ENCODE results near the gene OR10T2.

DNA sequence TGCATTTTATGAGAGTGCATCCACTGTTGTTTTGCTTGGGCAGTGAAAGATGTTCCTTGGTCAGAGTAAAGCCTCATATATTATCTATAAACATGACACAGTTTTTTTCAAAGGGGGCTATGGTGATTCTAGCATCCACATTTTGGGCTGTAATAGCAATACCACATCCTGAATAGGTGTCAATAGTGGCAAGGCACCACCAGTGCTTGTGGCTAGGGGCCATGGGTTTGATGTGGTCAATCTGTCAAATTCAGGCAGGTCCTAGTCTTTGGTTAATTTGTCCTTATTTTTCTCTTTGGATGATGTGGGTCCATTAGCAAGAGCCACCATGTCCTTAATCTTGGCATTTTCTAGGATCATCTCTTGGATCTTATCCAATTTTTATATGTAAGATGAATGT, 32.5 kb downstream of the OR10T2 start:
- TF ChIP-seq, protein P1, sequence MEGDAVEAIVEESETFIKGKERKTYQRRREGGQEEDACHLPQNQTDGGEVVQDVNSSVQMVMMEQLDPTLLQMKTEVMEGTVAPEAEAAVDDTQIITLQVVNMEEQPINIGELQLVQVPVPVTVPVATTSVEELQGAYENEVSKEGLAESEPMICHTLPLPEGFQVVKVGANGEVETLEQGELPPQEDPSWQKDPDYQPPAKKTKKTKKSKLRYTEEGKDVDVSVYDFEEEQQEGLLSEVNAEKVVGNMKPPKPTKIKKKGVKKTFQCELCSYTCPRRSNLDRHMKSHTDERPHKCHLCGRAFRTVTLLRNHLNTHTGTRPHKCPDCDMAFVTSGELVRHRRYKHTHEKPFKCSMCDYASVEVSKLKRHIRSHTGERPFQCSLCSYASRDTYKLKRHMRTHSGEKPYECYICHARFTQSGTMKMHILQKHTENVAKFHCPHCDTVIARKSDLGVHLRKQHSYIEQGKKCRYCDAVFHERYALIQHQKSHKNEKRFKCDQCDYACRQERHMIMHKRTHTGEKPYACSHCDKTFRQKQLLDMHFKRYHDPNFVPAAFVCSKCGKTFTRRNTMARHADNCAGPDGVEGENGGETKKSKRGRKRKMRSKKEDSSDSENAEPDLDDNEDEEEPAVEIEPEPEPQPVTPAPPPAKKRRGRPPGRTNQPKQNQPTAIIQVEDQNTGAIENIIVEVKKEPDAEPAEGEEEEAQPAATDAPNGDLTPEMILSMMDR (IDR thresholded peaks at IDR 0.05) = no peak
- TF ChIP-seq POLR2A (IDR thresholded peaks at IDR 0.05) = no peak

Measured in esophagus squamous epithelium (tissue), 4 donors.